GM18951 (cell line): ENCODE results near the gene PEMT.
"Not testable (repeated sequence)": the region's sequence is repeated elsewhere in the genome, so short reads cannot be mapped to it uniquely, and the experiment has no call there.

Experiments
- POLR2A ChIP-seq: IDR thresholded peaks from 4 replicates; pipeline ENCODE4 v1.6.1; 2011; ENCODE audit warnings: mild to moderate bottlenecking; ENCODE audit not compliant: insufficient read length, insufficient read depth; ENCODE audit errors: extremely low read depth
- in situ Hi-C: fragments of 300-500 bp; cut with MboI; formaldehyde crosslinking; loops from one replicate; pipeline ENCODE4 v1.12.0; 2022; ENCODE audit warnings: low sequenced_read_pairs, mixed read lengths, inconsistent platforms; ENCODE audit not compliant: unreplicated experiment

The PEMT gene, protein sequence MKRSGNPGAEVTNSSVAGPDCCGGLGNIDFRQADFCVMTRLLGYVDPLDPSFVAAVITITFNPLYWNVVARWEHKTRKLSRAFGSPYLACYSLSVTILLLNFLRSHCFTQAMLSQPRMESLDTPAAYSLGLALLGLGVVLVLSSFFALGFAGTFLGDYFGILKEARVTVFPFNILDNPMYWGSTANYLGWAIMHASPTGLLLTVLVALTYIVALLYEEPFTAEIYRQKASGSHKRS

DNA sequence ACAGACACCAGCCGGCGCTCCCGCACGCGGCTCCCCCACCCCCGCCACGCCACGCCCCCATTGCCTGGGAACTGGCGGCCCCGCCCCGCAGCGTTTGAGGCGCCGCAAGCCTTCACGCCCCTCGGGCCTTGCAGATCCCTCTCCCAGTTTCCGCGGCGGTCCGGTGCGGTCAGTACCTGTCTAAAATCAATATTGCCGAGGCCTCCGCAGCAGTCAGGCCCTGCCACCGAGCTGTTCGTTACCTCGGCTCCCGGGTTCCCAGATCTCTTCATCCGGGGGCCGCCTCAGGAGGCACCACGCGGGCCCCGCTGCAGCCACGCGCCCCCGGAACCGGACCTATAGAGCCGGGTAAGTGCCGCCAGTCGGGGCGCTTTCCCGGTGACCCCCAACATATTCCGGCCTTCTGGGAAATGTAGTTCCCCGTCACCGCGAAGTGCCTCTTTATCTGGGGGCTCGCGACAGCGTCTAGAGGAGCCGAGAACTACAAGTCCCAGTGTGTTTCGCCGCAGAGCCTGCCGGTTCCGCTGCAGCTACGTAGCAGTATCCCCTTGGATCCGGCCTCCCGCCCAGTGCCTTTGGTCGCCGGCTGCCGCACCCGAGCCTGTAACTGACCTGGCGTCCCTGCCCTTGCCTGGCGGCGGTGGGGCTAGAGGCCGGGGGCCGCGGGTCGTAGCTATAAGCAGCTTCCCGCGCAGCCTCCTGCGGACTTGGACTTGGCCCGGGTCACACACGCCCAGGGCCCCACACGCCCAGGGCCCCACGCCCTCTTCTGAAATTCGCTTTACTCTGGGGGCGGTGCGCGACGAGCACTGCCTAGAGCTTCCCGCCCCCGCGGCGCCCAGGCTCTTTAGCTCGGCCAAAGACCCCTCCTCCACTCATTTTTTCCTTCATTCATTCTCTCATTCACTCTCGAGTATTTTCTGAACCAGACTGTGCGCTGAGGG, at the start of gene PEMT:
Gene PEMT, minus strand, starts transcription at position 354 of the 944 bp plus-strand sequence. Its CDS starts 82 bp downstream, at position 272.
- TF ChIP-seq POLR2A: peak; percentile 85
- in situ Hi-C loops: no loop called here

DNA sequence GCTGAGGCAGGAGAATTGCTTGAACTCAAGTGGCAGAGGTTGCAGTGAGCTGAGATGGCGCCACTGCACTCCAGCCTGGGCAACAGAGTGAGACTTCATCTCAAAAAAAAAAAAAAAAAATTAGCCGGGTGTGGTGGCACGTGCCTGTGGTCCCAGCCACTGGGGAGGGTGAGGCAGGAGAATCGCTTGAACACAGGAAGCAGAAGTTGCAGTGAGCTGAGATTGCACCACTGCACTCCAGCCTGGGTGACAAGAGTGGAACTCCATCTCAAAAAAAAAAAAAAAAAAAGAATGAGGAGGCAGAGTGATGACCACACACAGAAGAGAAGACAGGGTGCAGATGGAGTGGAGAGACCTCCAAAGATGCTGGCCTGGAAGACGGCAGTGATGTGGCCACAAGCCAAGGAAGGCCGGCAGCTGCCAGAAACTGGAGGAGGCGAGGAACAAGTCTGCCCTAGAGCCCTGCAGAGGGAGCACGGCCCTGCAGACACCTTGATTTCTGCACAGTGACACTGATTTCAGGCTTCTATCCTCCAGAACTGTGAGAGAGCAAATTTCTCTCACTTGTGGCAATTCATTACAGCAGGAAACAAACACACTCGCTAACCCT, 48.3 kb upstream of the PEMT start:
- in situ Hi-C loops: loop anchor here (5.0 kb wide), 2 partner anchors 142 to 272 kb away; partner anchors contain the start of gene RASD1

DNA sequence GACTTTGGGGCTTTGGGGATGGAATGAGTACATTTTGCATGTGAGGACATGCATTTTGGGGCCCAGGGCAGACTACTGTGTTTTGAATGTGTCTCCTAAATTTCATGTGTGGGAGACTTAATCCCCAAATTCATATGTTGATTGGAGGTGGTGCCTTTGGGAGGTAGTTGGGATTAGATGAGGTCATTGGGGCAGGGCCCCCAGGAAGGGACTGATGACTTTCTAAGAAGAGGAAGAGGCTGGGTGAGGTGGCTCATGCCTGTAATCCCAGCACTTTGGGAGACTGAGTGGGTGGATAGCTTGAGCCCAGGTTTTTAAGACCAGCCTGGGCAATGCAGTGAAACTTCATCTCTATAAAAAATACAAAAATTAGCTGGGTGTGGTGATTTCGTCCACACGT, 47.0 kb upstream of the PEMT start:
- in situ Hi-C loops: no loop called here
- no peak for TF ChIP-seq POLR2A

DNA sequence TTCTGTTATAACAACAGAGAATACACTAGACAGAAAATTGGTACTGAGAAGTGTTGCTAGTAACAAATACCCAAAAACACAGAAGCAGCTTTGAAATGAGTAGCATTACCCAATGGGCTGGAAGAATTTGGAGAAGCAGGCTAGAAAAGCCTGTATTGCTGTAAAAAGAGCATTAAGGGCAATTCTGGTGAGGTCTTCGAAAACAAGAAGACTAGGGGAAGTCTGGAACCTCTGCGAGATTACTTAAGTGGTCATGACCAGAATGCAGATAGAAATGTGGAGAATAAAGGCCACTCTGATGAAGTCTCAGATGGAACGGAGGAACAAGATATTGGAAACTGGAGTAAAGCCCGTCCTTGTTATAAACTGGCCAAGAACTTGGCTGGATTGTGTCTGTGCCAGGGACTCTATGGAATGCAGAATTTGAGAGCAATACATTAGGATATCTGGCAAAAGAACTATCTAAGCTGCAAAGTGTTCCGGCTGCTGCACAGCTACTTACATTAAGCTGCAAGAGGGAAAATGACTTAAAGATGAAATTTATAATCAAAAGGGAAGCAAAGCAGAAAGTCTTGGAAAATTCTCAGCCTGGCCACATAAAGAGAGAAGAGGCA, 44.9 kb upstream of the PEMT start:
- TF ChIP-seq POLR2A: no peak
- in situ Hi-C loops: no loop called here

DNA sequence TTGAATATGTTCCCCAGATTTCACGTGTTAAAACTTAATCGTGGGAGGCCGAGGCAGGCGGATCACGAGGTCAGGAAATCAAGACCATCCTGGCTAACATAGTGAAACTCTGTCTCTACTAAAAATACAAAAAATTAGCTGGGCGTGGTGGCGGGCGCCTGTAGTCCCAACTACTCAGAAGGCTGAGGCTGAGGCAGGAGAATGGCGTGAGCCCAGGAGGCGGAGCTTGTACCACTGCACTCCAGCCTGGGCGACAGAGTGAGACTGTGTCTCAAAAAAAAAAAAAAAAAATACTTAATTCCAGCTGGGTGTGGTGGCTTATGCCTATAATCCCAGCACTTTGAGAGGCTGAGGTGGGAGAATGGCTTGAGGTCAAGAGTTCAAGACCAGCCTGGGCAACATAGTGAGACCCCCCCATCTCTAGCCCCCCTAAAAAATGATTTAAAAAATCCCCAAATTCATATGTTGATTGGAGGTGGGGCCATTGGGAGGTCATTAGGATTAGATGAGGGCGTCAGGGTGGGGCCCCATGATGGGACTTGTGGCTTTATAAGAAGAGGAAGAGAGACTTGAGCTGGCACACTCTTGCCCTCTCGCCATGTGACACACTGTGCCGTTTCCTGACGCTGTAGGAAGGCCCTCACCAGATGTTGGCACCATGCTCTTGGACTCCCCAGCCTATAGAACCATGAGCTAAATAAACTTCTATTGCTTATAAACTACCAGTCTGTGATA, 44.2 kb upstream of the PEMT start:
- in situ Hi-C loops: not testable (repeated sequence)

DNA sequence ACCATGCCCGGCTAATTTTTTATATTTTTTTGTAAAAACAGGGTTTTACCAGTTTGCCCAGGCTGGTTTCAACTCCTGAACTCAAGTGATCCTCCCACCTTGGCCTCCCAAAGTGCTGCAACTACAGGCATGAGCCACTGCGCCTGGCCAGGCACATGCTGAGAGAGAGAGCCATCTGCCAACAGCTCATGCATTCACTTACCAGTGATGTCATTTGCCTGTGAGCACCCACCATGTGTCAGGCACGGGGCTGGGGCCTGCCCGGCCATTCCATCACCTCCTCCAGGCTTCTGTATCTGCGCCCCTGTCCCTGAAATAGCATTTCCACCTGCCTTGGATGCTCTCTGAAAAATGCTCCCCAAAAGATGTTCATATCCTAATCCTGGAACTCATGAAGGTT, 43.6 kb upstream of the PEMT start:
- TF ChIP-seq POLR2A: no peak
- in situ Hi-C loops: no loop called here

DNA sequence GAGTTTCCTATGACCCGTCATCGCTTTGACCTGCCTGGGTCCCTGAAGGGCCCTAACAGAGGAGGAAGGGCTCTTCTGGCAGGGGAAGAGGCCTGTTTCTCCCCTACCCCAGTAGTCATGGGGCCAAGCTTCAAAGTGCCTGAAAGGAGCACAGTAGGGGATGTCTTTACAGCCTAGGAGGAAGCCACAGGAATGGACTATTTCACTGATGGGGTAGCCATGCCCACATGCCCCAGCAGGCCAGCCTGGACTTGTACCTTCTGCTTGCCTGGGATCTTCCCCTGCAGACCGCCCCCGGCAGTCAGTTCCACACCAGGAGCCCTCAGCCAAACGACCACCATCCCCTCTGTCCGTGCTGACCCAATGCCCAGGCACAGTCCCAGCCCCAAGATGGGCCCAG, 41.8 kb upstream of the PEMT start:
- in situ Hi-C loops: no loop called here
- TF ChIP-seq POLR2A: no peak

DNA sequence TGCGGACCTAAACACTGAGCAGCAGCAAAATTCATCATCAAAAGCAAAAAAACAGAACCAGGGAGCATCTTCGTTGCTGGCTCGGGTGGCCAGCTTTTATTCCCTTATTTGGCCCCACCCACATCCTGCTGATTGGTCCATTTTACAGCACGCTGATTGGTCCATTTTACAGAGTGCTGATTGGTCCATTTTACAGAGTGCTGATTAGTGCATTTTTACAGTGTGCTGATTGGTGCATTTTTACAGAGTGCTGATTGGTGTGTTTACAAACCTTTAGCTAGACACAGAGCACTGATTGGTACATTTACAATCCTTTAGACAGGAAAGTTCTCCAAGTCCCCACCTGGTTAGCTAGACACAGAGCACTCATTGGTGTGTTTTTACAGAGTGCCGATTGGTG, 41.2 kb upstream of the PEMT start:
- in situ Hi-C loops: not testable (repeated sequence)

DNA sequence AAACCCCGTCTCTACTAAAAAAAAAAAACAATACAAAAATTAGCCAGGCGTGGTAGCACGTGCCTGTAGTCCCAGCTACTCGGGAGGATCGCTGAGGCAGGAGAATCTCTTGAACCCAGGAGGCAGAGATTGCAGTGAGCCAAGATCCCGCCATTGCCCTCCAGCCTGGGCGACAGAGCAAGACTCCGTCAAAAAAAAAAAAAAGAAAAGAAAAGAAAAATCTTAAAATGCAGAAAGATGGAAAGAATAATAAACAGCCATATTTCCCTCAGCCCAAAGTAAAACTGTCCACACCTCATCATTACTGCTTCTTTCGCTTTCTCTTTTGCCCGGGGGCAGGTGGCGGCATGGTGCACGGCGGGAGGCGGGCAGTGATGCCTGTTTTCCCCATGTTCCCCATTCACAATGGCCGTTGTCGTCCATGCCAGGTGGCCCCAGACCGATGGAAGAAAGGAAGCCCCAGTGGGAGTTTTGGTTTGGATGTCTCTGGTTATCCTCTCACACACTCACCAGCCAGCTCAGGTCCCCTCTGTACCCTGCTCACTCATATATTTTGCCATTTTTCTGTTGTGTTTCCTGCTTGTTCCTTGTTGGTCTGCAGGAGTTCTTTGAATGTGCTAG, 37.0 kb upstream of the PEMT start:
- peak; percentile 32 for TF ChIP-seq POLR2A
- in situ Hi-C loops: no loop called here

DNA sequence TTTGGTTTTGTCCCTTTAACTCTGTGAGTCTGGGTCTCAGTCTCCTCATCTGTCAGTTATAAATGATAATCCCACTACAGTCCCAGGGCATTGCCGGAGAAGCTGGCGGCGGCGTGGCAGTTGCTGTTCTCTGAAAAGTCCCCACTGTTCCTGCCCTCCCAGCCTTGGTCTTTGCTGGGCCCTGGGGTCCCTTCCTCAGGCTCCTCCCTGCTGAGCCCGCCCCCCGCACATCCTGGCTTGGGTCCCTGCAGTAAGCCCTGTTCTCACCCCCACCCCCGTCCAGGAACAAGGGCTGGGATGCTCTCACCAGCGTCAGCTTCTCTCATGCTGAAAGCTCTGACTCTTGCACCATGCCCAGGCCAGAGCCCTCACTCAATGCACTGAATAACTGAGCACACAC, 35.3 kb upstream of the PEMT start:
- TF ChIP-seq POLR2A: no peak
- in situ Hi-C loops: no loop called here

DNA sequence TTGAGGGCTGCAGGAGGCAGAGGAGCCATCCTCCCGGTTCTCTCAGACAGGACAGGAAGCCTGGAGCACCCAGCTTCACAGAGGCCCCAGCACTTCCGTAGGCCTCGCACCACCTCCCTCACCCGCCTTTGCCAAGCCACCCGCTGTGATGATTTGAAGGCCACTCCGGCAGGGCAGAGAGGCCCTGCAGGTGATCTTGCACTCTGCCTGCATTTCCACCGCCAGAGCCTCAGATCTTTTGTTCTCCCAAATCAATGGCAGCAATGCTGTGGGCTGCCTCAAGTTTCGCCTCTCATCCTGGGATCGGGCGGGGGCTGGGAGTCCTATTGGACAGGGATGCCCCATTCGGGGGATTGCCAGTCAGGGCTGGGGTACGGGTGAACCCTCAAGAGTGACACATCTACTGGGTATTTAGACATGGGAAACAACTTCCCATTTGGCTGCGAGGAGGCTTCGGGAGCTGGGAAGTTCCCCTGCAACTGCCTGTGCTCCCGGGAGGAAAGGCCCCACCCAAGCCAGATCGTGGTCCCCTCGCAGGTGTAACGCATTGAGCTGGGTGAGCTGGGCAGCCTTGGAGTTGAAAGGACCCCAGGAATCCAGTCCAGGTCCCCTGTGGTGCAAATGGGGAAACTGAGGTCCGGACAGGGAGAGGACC, 34.8 kb upstream of the PEMT start:
- no peak for TF ChIP-seq POLR2A
- in situ Hi-C loops: no loop called here

DNA sequence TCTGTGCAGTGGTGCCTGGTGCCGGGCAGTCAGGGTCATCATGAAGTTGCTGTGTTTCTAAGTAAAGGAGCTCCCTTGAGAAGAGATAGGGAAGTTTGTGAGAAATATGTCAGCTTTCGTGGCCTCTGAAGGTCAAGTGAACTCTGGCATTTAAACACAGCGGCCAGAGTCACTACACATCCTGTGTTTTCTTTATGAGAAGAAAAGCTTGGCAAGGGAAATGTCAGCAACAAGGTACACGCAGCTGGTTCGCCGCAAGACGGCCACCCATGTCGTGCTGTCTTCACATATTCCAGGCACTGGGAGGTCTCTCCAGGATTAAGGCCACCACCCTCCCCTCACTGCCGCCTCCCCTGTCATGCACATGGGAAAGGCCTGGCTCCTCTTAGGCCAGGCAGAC, 33.2 kb upstream of the PEMT start:
- in situ Hi-C loops: no loop called here
- TF ChIP-seq POLR2A: no peak
